ENCODE measurements around the gene DPYD.

DNA sequence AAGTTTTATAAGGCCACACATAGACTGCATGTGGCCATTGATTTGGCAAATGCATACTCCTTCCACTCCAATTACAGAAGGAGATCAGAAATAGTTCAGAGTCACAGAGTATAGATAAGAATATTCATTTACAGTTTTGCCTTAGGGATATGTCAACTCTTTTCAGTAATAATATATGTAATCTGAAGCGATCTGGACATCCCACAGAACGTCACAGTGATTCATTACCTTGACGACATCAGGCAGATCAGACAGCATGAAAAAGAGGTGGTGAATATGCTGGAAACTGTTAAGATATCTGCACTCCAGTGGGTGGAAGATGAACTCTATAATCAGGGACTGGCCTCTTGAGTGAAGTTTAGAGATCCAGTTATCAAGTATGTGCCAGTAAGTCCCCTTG, 240.4 kb downstream of the DPYD start:
- TF ChIP-seq POLR2A (IDR thresholded peaks at IDR 0.05; ENCODE audit: low read length) (no peak), GATA1 (IDR thresholded peaks at IDR 0.05; ENCODE audit: low read depth, low read length) (no peak)
